Ureter (tissue), 1 donor: ENCODE results near the gene BIK. TPM values are rescaled to one million over a fixed set of nuclear protein-coding genes. Genes with fewer than 3 reads are reported as not detected.

Experiments
- DNase-seq: peaks from one replicate; pipeline ENCODE4 v3.0.0-alpha.2; 2020; ENCODE audit warnings: low spot score
- total RNA-seq: library from RNA; stranded (reverse); gene quantifications from one replicate; pipeline ENCODE4 v1.2.4, GENCODE V29; 2023
- donor health status: DM: yes; HTN: yes; CAD: no.

The BIK gene, protein sequence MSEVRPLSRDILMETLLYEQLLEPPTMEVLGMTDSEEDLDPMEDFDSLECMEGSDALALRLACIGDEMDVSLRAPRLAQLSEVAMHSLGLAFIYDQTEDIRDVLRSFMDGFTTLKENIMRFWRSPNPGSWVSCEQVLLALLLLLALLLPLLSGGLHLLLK
- 2.5 TPM for total RNA-seq

DNA sequence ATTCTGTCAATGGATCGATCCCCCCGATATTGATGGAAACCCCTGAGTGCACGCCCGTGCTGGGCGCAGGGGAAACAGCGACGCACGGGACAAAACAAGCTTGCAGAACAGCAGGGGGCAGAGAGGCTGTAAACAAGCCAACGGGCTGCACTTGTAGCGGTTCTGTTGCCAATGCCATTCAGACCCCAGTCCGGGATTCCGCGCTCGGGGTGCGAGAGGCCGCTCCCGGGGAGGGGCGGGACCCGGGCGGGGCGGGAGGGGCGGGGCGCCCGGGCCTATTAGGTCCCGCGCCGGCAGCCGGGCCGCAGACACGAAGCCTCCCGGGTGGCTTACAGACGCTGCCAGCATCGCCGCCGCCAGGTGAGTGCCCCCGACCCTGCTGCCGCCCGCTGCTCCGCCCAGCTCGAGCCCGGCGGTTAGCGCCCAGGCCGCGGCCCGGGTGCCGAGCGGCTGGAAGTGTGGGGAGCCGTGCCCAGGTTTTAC lies at the start of gene BIK:
Gene BIK (plus strand): TSS at position 307 of the 483 bp plus-strand sequence. CDS start 13,273 bp downstream, outside the sequence.
- DNase-seq, result peak; percentile 58

DNA sequence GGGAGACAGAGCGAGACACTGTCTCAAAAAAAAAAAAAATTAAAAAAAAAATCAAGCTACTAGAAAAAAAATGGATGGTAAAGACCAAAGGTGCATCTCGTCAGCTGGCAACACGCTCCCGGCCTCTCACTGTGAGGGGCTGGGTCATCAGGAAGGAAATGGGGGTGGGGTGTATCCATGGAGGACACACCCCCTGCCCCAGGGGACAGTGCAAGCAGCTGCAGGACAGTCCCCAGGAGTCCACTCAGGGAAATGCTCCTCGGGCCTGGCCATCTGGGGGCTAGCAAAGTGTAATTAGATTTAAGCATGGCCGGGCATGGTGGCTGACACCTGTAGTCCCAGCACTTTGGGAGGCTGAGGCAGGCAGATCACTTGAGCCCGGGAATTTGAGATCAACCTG lies 44.4 kb upstream of the BIK start:
- DNase-seq, result no peak

GRCh38 chr22:43066844-43067385 lies 43.6 kb upstream of the BIK start:
- no peak for DNase-seq

GRCh38 chr22:43077121-43077877 lies 33.3 kb upstream of the BIK start:
- DNase-seq, result no peak

GRCh38 chr22:43078522-43078921 lies 32.0 kb upstream of the BIK start:
- DNase-seq, result no peak

- DNase-seq, result no peak
Observed at GRCh38 chr22:43079742-43080141, 30.8 kb upstream of the BIK start.

DNA sequence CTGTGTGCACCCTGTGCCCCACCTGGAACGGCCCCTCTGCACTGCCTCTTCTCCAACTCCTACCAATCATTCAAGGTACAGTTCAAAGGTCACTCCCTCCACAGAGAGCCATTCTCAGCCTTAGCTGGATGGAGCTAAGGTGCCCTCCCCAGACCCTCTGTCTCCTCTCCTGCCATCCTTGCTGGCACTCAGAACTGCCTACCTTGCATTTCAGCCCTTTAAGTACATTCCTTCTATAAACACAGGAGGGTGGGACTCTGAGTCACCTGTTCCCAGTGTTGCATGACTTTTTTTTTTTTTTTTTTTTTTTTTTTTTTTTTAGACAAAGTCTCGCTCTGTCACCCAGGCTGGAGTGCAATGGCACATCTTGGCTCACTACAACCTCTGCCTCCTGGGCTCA lies 29.9 kb upstream of the BIK start:
- DNase-seq, result no peak

DNA sequence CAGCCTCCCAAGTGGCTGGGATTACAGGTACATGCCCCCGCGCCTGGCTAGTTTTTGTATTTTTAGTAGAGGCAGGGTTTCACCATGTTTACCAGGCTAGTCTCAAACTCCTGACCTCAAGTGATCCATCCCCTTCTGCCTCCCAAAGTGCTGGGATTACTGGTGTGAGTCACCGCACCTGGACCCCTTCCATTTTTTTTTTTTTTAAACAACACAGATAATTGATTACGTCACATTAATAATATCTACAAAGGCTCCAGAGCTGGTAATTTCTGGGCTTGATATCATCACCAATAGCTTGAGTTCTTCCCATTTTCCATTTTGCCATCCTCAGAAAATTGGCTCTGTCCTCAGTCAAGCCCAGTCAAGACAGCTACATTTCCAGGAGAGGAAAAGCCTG lies 28.6 kb upstream of the BIK start:
- no peak for DNase-seq

- no peak for DNase-seq
Observed at GRCh38 chr22:43085658-43086606, 24.6 kb upstream of the BIK start.

DNA sequence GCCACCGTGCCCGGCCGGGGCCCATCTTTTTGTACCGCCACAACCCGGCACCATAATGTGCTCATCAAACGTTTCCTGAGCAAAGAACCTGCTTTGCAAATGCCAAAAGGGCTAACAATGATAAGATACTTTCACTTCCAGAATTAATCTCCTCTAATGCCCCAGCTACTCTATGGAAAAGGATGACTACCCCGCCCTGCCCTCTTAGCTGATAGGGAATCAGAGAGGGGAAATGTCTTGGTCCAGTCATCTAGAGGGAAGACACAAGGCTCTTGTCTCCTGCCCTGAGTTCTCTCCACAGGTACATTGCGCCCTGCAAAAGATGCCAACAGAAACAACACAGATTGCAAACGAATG lies 21.9 kb upstream of the BIK start:
- no peak for DNase-seq

GRCh38 chr22:43088984-43089717 lies 21.4 kb upstream of the BIK start, which contains the start of gene TTLL1:
Gene TTLL1 (minus strand): TSS chr22:43089391. CDS start chr22:43075586, 13,805 bp downstream.
- DNase-seq, result peak; percentile 88

DNA sequence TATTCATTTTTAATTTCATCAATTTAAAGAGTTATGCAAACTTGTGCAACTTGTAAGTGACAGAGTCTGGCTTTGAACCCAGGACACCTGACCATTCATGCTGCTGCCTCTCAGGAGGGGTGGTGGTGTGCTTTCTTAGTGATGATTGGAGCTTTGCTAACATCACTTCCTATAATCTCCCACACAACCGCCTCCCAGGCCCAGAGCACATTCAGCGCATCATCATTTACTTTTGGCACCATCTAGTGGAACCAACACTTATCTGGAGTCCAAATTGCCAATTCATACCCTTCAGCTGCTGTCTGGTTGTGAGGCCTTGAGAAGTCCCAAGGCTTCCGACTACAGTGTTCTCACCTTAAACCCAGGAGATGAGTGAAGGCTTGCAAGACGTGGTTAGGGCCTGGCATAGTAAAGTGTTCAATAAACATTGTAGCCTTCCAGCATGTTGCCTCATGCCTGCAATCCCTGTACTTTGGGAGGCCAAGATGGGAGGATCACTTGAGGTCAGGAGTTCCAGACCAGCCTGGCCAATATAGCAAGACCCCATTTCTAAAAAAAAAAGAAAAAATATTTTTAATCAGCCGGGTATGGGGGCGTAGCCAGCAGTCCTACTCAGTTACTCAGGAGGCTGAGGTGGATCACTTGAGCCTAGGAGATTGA lies 20.3 kb upstream of the BIK start:
- peak; percentile 57 for DNase-seq

- no peak for DNase-seq
Observed at GRCh38 chr22:43092085-43092484, 18.5 kb upstream of the BIK start.

- no peak for DNase-seq
Observed at GRCh38 chr22:43094085-43094484, 16.5 kb upstream of the BIK start.

GRCh38 chr22:43094551-43094950 lies 16.0 kb upstream of the BIK start:
- no peak for DNase-seq

- DNase-seq, result no peak
Observed at GRCh38 chr22:43096420-43096819, 14.1 kb upstream of the BIK start.

- DNase-seq, result no peak
Observed at GRCh38 chr22:43098356-43098755, 12.2 kb upstream of the BIK start.

DNA sequence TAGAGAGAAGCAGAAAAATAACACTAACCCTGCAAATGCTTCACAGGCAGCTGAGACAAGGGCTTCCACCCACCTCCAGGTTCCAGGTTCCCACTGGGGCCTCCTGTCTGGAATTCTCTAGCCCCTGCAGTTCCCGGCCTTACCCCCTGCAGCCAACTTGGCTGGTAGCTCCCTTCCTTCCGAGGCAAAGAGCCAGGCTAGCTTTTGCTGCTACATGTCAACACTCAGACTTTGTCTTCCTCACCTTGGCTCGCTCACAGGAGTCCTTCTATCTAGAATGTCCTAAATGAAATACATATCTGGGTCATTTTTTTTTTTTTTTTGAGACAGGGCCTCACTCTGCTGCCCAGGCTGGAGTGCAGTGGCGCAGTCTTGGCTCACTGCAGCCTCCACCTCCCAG lies 11.5 kb upstream of the BIK start:
- no peak for DNase-seq

GRCh38 chr22:43100225-43100624 lies 10.3 kb upstream of the BIK start:
- DNase-seq, result no peak

- no peak for DNase-seq
Observed at GRCh38 chr22:43101306-43101705, 9.2 kb upstream of the BIK start.
